LoVo (cell line): ENCODE results near the gene UMODL1.

Experiments used
- DNase-seq: peaks from one replicate; pipeline ENCODE4 v3.0.0-alpha.2; 2016; ENCODE audit warnings: low spot score

UMODL1 gene

DNA sequence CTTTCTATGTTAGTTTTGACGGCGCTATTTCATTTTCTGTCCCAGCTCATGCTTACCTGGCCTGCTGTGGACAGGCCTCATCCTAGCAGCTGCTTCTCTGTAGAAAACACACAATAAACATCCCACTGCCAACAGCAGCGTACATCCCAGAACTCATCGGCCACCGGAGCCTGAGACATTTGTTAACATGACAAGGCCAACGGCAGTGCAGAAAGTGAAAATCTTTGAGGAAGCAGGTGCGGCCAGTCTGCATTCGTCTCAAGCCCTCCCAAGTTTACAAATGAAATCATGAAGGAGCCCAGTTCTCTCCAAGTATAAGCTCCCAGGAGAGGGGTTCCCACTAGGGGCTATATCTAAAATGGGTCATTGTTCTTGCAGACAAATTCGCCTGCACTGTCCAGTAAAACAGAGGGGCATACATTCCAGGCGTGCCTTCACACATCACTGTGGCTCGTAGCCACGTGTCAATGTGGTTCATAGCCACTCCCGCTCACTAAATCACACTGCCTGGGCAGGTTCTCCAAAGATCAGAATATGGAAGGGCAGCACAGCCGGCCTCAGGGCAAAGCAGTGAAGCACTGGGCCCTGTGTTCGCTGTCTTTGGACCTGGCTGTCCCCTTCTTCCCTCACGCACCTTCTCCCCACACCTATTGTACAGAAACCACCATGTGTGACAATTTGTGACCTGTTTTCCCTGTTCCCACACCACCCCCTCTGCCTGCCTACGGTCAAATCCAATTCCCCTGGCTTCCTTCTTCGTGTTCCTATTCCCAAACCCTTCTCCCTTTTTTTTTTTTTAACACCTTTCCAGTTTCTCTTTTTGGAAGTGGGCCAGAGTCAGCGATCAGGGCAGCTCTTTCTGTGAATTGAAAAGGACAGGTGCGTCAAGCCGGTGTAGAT is 120.8 kb downstream of the UMODL1 start:
- DNase-seq: no peak
